Fibroblast of pulmonary artery (primary cell): ENCODE measurements around the gene MKNK2.

ENCODE experiments used
- DNase-seq: peaks from one replicate; pipeline ENCODE4 v3.0.0-alpha.2; 2010; ENCODE audit warnings: low read depth
- H3K4me3 ChIP-seq: replicated peaks from 2 replicates; pipeline ENCODE4 v1.5.1; 2011; ENCODE audit warnings: low read depth, mild to moderate bottlenecking, control low read depth, low read length, moderate library complexity
- CTCF ChIP-seq: IDR thresholded peaks from 2 replicates; pipeline ENCODE4 v1.5.1; 2011; ENCODE audit warnings: mild to moderate bottlenecking, control low read depth, low read length, inconsistent platforms; ENCODE audit errors: missing control alignments

Gene MKNK2

GRCh38 chr19:2060884-2061494 lies 9.9 kb upstream of the MKNK2 start:
- DNase-seq = peak; percentile 73
- peak overlapping the region; percentile 50 for H3K4me3 ChIP-seq
- TF ChIP-seq CTCF = no peak

GRCh38 chr19:2059422-2060201 lies 8.6 kb upstream of the MKNK2 start:
- TF ChIP-seq CTCF = no peak
- DNase-seq = peak; percentile 58
- no peak overlapping the region for H3K4me3 ChIP-seq

GRCh38 chr19:2058570-2059421 lies 7.8 kb upstream of the MKNK2 start:
- TF ChIP-seq CTCF = no peak
- no peak for DNase-seq
- no peak overlapping the region for H3K4me3 ChIP-seq

- DNase-seq = no peak
- TF ChIP-seq CTCF = no peak
These were observed 6.7 kb upstream of the MKNK2 start for GRCh38 chr19:2057484-2058469.

DNA sequence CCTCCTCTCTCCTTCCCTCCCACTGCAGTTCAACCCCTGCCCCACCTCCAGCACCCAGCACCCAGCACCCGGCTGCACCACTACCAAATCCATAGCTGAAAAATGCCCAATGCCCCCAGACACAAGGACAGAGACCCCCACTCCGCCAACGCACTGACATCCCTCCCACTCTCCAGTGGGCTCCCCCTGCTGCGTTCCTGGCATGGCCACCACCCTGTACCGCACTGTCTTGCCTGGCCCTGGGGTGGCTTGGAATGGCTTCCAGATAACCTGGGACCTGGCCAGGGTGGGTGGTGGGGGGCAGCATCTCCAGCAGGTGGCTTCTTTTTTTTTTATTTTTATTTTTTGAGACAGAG lies 5.8 kb upstream of the MKNK2 start:
- no peak overlapping the region for H3K4me3 ChIP-seq
- DNase-seq = no peak
- TF ChIP-seq CTCF = no peak

More at GRCh38 chr19:2057484-2058469, 6.7 kb upstream of the MKNK2 start:
- H3K4me3 ChIP-seq = no peak overlapping the region
